GM21447 (cell line): ENCODE results near the gene UNC5A.

Experiments used
- ATAC-seq: cut with Tn5 transposase; IDR thresholded peaks from one replicate; pipeline ENCODE4 v1.9.1; 2021; ENCODE audit not compliant: unreplicated experiment

Gene UNC5A

GRCh38 chr5:176781638-176782570, 28.5 kb upstream of the UNC5A start:
- ATAC-seq = no peak

- ATAC-seq = no peak
Observed at GRCh38 chr5:176784218-176785165, 25.9 kb upstream of the UNC5A start.

- ATAC-seq = no peak
Observed at GRCh38 chr5:176785184-176786145, 24.9 kb upstream of the UNC5A start.

- ATAC-seq = no peak
Observed at GRCh38 chr5:176787676-176788075, 22.7 kb upstream of the UNC5A start.

- no peak for ATAC-seq
Observed at GRCh38 chr5:176788091-176788490, 22.3 kb upstream of the UNC5A start.

- ATAC-seq = no peak
Observed at GRCh38 chr5:176788941-176789872, 21.2 kb upstream of the UNC5A start.

- ATAC-seq = no peak
Observed at GRCh38 chr5:176789873-176790615, 20.3 kb upstream of the UNC5A start.

GRCh38 chr5:176790941-176791340, 19.4 kb upstream of the UNC5A start:
- ATAC-seq = no peak

- no peak for ATAC-seq
Observed at GRCh38 chr5:176792655-176793342, 17.6 kb upstream of the UNC5A start.

GRCh38 chr5:176793343-176793699, 17.0 kb upstream of the UNC5A start:
- ATAC-seq = no peak

- ATAC-seq = no peak
Observed at GRCh38 chr5:176793736-176794135, 16.6 kb upstream of the UNC5A start.

GRCh38 chr5:176794509-176794908, 15.8 kb upstream of the UNC5A start:
- ATAC-seq = no peak

- ATAC-seq = no peak
Observed at GRCh38 chr5:176796411-176796810, 13.9 kb upstream of the UNC5A start.

- no peak for ATAC-seq
Observed at GRCh38 chr5:176796970-176797369, 13.4 kb upstream of the UNC5A start.

GRCh38 chr5:176797456-176798050, 12.8 kb upstream of the UNC5A start:
- no peak for ATAC-seq

- no peak for ATAC-seq
Observed at GRCh38 chr5:176798086-176798876, 12.1 kb upstream of the UNC5A start.

- ATAC-seq = no peak
Observed at GRCh38 chr5:176798949-176799348, 11.4 kb upstream of the UNC5A start.
